ENCODE results near the gene NOL4L.

- TF ChIP-seq CTCF (IDR thresholded peaks at IDR 0.05; ENCODE audit: insufficient read depth, low read length) (no peak), POLR2AphosphoS5 (IDR thresholded peaks at IDR 0.05; ENCODE audit: low read depth) (no peak)
These were observed 91.8 kb downstream of the NOL4L start for GRCh38 chr20:32493356-32493755.

Data from HL-60 (cell line).